NCI-H2196 treated with DMSO at 0.1 percent for 48 hours (cell line): ENCODE measurements around the gene MBD3L2.
A peak's percentile ranks its signal among the peaks of the same experiment; 100 is the strongest.
"Not testable (repeated sequence)": the region's sequence is repeated elsewhere in the genome, so short reads cannot be mapped to it uniquely, and the experiment has no call there.

ENCODE experiments used
- DNase-seq: peaks from one replicate; lab custom pipeline; 2025; ENCODE audit not compliant: unreplicated experiment; lab: John Stamatoyannopoulos, UW

Gene MBD3L2

GRCh38 chr19:7059977-7060376, 10.9 kb downstream of the MBD3L2 start:
- not testable (repeated sequence) for DNase-seq

- no peak for DNase-seq
Measured at GRCh38 chr19:7063339-7063738, 14.2 kb downstream of the MBD3L2 start.

GRCh38 chr19:7063764-7064418, 14.8 kb downstream of the MBD3L2 start:
- no peak for DNase-seq

GRCh38 chr19:7067122-7067521, 18.0 kb downstream of the MBD3L2 start:
- not testable (repeated sequence) for DNase-seq

GRCh38 chr19:7067716-7068115, 18.6 kb downstream of the MBD3L2 start:
- DNase-seq, result no peak

- DNase-seq, result no peak
Measured at GRCh38 chr19:7068599-7068998, 19.5 kb downstream of the MBD3L2 start.

- peak; percentile 89 for DNase-seq
Measured at GRCh38 chr19:7069042-7069903, 20.2 kb downstream of the MBD3L2 start, which contains the start of gene ZNF557. Gene ZNF557 (plus strand): TSS chr19:7069703. CDS start chr19:7075075, 5,372 bp downstream.

GRCh38 chr19:7069904-7070226, 20.7 kb downstream of the MBD3L2 start:
- DNase-seq, result no peak

GRCh38 chr19:7072541-7072940, 23.4 kb downstream of the MBD3L2 start:
- no peak for DNase-seq

- no peak for DNase-seq
Measured at GRCh38 chr19:7074705-7075282, 25.7 kb downstream of the MBD3L2 start.

- no peak for DNase-seq
Measured at GRCh38 chr19:7076151-7076550, 27.0 kb downstream of the MBD3L2 start.

- no peak for DNase-seq
Measured at GRCh38 chr19:7078008-7078407, 28.9 kb downstream of the MBD3L2 start.

- no peak for DNase-seq
Measured at GRCh38 chr19:7083076-7083956, 34.2 kb downstream of the MBD3L2 start.

GRCh38 chr19:7088999-7089398, 39.9 kb downstream of the MBD3L2 start:
- DNase-seq, result no peak

- DNase-seq, result no peak
Measured at GRCh38 chr19:7098096-7098495, 49.0 kb downstream of the MBD3L2 start.

GRCh38 chr19:7098701-7099596, 49.8 kb downstream of the MBD3L2 start:
- DNase-seq, result peak; percentile 96

- no peak for DNase-seq
Measured at GRCh38 chr19:7099597-7099921, 50.4 kb downstream of the MBD3L2 start.
